22Rv1 (cell line): ENCODE results near the gene AXL.

Experiments
- CTCF ChIP-seq: fragments of 450-650 bp; IDR thresholded peaks from 2 replicates; pipeline ENCODE4 v1.5.1; 2017; ENCODE audit warnings: mild to moderate bottlenecking
- ZFX ChIP-seq: fragments of 450-650 bp; IDR thresholded peaks from 2 replicates; pipeline ENCODE4 v1.6.1; 2017; ENCODE audit warnings: antibody characterized with exemption, borderline replicate concordance

- TF ChIP-seq CTCF (no peak), ZFX (no peak)
Observed at GRCh38 chr19:41230067-41230857, 11.2 kb downstream of the AXL start.
